Testis (tissue), 2 donors: Measurements from ENCODE around the gene TFCP2.

Source experiments
- CTCF ChIP-seq, 3 experiments: fragments of 450-650 bp in 2 of 3; fragments of 200-600 bp in 1 of 3; sonication (generic) in 1 of 3; IDR thresholded peaks; one replicate each; pipeline ENCODE4 v1.5.1; 2016 to 2019; ENCODE audit warnings: antibody characterized with exemption in 3 of 3, mild to moderate bottlenecking in 2 of 3, moderate library complexity in 1 of 3
- POLR2A ChIP-seq: fragments of 450-650 bp; IDR thresholded peaks from one replicate; pipeline ENCODE4 v1.6.1; 2017; ENCODE audit warnings: antibody characterized with exemption, mild to moderate bottlenecking, moderate library complexity

- TF ChIP-seq CTCF (IDR thresholded peaks at IDR 0.05) (no peak), POLR2A (no peak)
These were observed 10.7 kb downstream of the TFCP2 start for GRCh38 chr12:51162217-51162616.
